T-cell (primary cell): ENCODE data around the gene DCPS. TPM values are rescaled to one million over a fixed set of nuclear protein-coding genes. Genes with fewer than 3 reads are reported as not detected.
A peak's percentile ranks its signal among the peaks of the same experiment; 100 is the strongest.

ENCODE experiments used
- ATAC-seq, 4 experiments: fragments of 200-7000 bp in 3 of 4; fragments of 150-1000 bp in 1 of 4; cut with Tn5 transposase; replicated peaks in 1 of 4; 1 replicate in 3 of 4; 2 replicates in 1 of 4; pipeline ENCODE4 v1.10.0; 2021; ENCODE audit warnings: moderate library complexity in 3 of 4, mild to moderate bottlenecking in 2 of 4, moderate number of reproducible peaks in 1 of 4
- CTCF ChIA-PET, 2 donors: fragments of 300-600 bp; sonication (Branson Sonifier 250); formaldehyde crosslinking; loops; one replicate each; lab custom pipeline; 2022; ENCODE audit warnings: antibody characterized with exemption in 2 of 2; lab: Charles Lee
- POLR2A ChIA-PET, 2 donors: fragments of 300-600 bp; sonication (Branson Sonifier 250); formaldehyde crosslinking; loops; one replicate each; lab custom pipeline; 2022; ENCODE audit warnings: antibody characterized with exemption in 2 of 2; lab: Charles Lee
- DNase-seq, 35 experiments: peaks; one replicate each; pipeline versions ENCODE4 v3.0.0 to v3.0.0-alpha.2; 2013 to 2023
- H3K27ac ChIP-seq: one replicate; pipeline ENCODE4 v1.5.1; 2013; ENCODE audit warnings: low read length
- H3K27me3 ChIP-seq, 2 experiments: replicated peaks in 1 of 2; 1 replicate in 1 of 2; 2 replicates in 1 of 2; pipeline versions ENCODE4 v1.6.1 to v1.7.0; 2013; ENCODE audit warnings: low read length in 1 of 2, mixed read lengths in 1 of 2; ENCODE audit not compliant: control insufficient read depth in 2 of 2, insufficient read depth in 2 of 2; ENCODE audit errors: extremely low read depth in 1 of 2
- H3K36me3 ChIP-seq, 2 donors: 1 replicate in 1 of 2; 2 replicates in 1 of 2; pipeline versions ENCODE4 v1.6.1 to v1.7.0; 2013; ENCODE audit warnings: low read length in 1 of 2; ENCODE audit not compliant: control insufficient read depth in 2 of 2, insufficient read depth in 1 of 2; ENCODE audit errors: extremely low read depth in 1 of 2
- H3K4me1 ChIP-seq, 2 experiments: 1 replicate in 1 of 2; 2 replicates in 1 of 2; pipeline versions ENCODE4 v1.6.1 to v1.7.0; 2013; ENCODE audit warnings: low read length in 2 of 2, mixed read lengths in 1 of 2; ENCODE audit not compliant: insufficient read depth in 2 of 2, control insufficient read depth in 1 of 2; ENCODE audit errors: extremely low read depth in 1 of 2
- H3K4me3 ChIP-seq, 2 donors: 1 replicate in 1 of 2; 2 replicates in 1 of 2; pipeline versions ENCODE4 v1.5.1 to v1.7.0; 2013; ENCODE audit warnings: mild to moderate bottlenecking in 2 of 2, low read length in 1 of 2, moderate library complexity in 1 of 2; ENCODE audit not compliant: control insufficient read depth in 1 of 2; ENCODE audit errors: extremely low read depth in 1 of 2
- H3K9me3 ChIP-seq: 2 replicates; pipeline ENCODE4 v1.7.0; 2013
- H3K27ac Mint-ChIP-seq, 2 donors: one replicate each; pipeline ENCODE4 v1.8.0; 2020 to 2021; ENCODE audit warnings: mild to moderate bottlenecking in 2 of 2, mixed read lengths in 2 of 2
- H3K27me3 Mint-ChIP-seq, 2 donors: one replicate each; pipeline ENCODE4 v1.8.0; 2021 to 2022; ENCODE audit warnings: mixed read lengths in 2 of 2
- H3K36me3 Mint-ChIP-seq: one replicate; pipeline ENCODE4 v1.8.0; 2021; ENCODE audit warnings: mixed read lengths
- H3K4me1 Mint-ChIP-seq, 3 donors: one replicate each; pipeline ENCODE4 v1.8.0; 2020 to 2022; ENCODE audit warnings: mixed read lengths in 3 of 3, mild to moderate bottlenecking in 1 of 3
- H3K4me3 Mint-ChIP-seq, 3 donors: one replicate each; pipeline ENCODE4 v1.8.0; 2020 to 2022; ENCODE audit warnings: mild to moderate bottlenecking in 3 of 3, mixed read lengths in 3 of 3, moderate library complexity in 3 of 3
- H3K9me3 Mint-ChIP-seq, 3 donors: one replicate each; pipeline ENCODE4 v1.8.0; 2020 to 2022; ENCODE audit warnings: mixed read lengths in 3 of 3
- WGBS: methylation state at CpG from one replicate; pipeline ENCODE4 v1.1.5; 2013; ENCODE audit warnings: missing lambda C conversion rate; ENCODE audit not compliant: insufficient coverage; 5-methylcytosine and 5-hydroxymethylcytosine counted together
- total RNA-seq, 35 experiments: library from RNA in 6 of 35; stranded (reverse) in 6 of 35; fragments of 120-200 nt in 1 of 35; gene quantifications; one replicate each; pipeline versions ENCODE4 v1.2.1 to v1.2.4 and lab custom pipeline; 2013 to 2026

The DCPS gene
- total RNA-seq, 5 donors from 2014 or later (not counting 1 experiment from before 2014, with no cell fraction given): 12.4 to 23.7 (median 19.8) TPM

DNA sequence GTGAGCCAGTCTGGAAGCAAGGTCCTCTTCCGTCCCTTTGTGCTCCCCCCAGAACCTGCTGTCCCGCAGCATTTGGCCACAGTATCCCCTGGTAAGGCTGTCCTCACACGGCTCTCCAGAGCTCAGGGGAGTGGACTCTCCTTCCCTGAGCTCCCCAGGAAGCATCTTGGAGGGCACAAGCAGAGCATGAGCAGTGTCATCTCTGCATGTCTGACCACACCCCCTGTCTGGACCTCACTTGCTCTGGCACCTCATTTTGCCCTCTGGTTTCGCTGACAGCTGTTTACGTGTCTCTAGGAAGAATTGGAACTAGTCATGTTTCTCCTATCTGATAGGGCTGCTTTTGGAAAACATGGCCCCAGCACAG, 15.5 kb downstream of the DCPS start:
- ATAC-seq: no peak
- peak overlapping the region; percentile 84 to 94 for H3K27ac Mint-ChIP-seq
- H3K4me1 Mint-ChIP-seq: peaks cover 28 to 42% (median 36%) of the 10 kb centered on the region in 3 donors
- no peak overlapping the region for H3K4me3 ChIP-seq
- no peaks in the 10 kb centered on the region for H3K9me3 ChIP-seq
- no peaks in the 10 kb centered on the region for H3K27me3 ChIP-seq
- CTCF ChIA-PET: interaction anchor here (0.5 to 2.6 kb wide), 6 partner anchors 9 to 161 kb away, joined by 3 to 13 read pairs (median 4); partner anchors contain the start of gene DCPS (in 1 of the 2)
- peaks cover 31% of the 10 kb centered on the region for H3K36me3 Mint-ChIP-seq
- H3K9me3 Mint-ChIP-seq: peaks cover 0 to 7% (median 4%) of the 10 kb centered on the region in 3 donors
- H3K36me3 ChIP-seq: peaks cover 0 to 6% of the 10 kb centered on the region in 2 donors
- H3K27ac ChIP-seq: peak overlapping the region; percentile 48
- POLR2A ChIA-PET: interaction anchor here (0.7 to 1.4 kb wide), 3 partner anchors 10 to 1518 kb away, joined by 3 to 5 read pairs (median 5); no protein-coding TSS in a partner anchor
- no peak for DNase-seq
- no peaks in the 10 kb centered on the region for H3K27me3 Mint-ChIP-seq
- H3K4me3 Mint-ChIP-seq: peak overlapping the region in 1 of 3 donors; percentile 72
- 87% methylated on average over 5 of the region's 5 CpGs for WGBS
- H3K4me1 ChIP-seq: peaks cover 17 to 25% of the 10 kb centered on the region in 2 experiments

DNA sequence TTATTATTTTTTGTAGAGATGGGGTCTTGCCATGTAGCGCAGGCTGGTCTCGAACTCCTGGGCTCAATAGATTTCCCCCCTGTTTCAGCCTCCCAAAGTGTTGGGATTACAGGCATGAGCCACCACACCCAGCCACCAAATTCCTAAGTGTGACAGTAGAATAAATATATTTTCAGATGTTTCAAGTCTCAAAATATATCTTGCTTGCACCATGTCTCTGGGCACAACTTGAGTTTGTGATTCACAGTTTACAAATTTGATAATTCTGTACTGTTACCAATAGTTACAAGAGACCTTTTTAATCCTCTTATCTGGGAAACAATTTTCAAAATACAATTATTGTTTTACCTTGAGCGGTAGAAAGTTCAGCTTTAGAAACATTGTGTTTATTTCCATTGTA, 19.1 kb downstream of the DCPS start:
- Mint-ChIP-seq H3K27me3 (no peaks in the 10 kb centered on the region), H3K4me1 (peaks cover 26 to 38% (median 34%) of the 10 kb centered on the region in 3 donors)

DNA sequence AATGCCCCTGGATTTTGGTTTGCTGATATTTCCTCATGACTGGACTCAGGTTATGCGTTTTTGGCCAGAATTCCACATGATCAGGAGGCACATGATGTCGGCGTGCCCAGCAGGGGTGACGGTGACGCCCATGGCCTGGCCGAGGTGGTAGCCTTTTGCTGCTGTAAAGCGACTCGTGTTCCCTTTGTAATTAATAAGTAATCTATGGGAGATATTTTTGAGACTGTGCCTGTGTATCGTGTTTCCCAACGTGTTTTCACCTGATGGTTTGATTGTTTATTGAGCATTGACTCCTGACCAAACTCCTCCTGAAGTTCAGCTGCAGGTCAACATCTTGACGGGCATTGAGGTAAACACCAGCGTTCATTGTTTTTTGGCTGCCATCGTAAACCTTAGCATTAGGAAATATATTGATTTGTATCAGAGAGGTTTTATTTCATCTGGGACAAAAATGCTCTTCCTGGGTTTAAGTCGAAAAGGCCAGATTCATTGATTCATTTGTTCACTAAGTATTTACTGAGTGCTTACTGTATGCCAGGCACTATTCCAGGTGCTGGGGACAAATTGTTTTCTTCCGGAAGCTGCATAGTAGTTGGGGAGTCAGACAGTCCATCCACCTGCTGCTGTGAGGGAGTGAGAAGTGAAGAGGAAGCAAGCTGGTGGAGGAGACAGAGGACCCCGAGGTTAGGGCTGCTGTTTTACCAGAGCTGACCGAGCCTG, 23.6 kb downstream of the DCPS start:
- H3K4me1 ChIP-seq: peaks cover 0 to 40% of the 10 kb centered on the region in 2 experiments
- Mint-ChIP-seq H3K27ac (no peak overlapping the region), H3K9me3 (no peaks in the 10 kb centered on the region), H3K36me3 (peaks cover 27% of the 10 kb centered on the region), H3K27me3 (no peaks in the 10 kb centered on the region), H3K4me1 (peaks cover 9 to 32% (median 14%) of the 10 kb centered on the region in 3 donors), H3K4me3 (no peak overlapping the region)
- 90% methylated on average over 17 of the region's 17 CpGs for WGBS
- no peak overlapping the region for H3K4me3 ChIP-seq
- ChIA-PET CTCF (no interaction called here), POLR2A (no interaction called here)
- ATAC-seq (no peak), DNase-seq (no peak)
- no peaks in the 10 kb centered on the region for H3K9me3 ChIP-seq
- H3K27me3 ChIP-seq: no peaks in the 10 kb centered on the region
- peaks cover 11 to 21% of the 10 kb centered on the region in 2 donors for H3K36me3 ChIP-seq
- no peak overlapping the region for H3K27ac ChIP-seq

More for the DNA sequence above, 19.1 kb downstream of the DCPS start:
- H3K27ac ChIP-seq: no peak overlapping the region
- ChIA-PET POLR2A (no interaction called here), CTCF (interaction anchor here in 1 of 2 donors (1.1 kb wide), 1 partner anchor 12 kb away, joined by 4 read pairs; no protein-coding TSS in a partner anchor)
- peaks cover 14 to 18% of the 10 kb centered on the region in 2 experiments for H3K4me1 ChIP-seq
- Mint-ChIP-seq H3K27ac (no peak overlapping the region), H3K4me3 (no peak overlapping the region), H3K9me3 (no peaks in the 10 kb centered on the region), H3K36me3 (peaks cover 27% of the 10 kb centered on the region)
- H3K27me3 ChIP-seq: no peaks in the 10 kb centered on the region
- ATAC-seq (no peak), DNase-seq (no peak)
- H3K4me3 ChIP-seq: no peak overlapping the region
- H3K9me3 ChIP-seq: no peaks in the 10 kb centered on the region
- WGBS: no CpG with 5 or more reads among the region's 3 CpGs
- H3K36me3 ChIP-seq: peaks cover 0 to 4% of the 10 kb centered on the region in 2 donors

DNA sequence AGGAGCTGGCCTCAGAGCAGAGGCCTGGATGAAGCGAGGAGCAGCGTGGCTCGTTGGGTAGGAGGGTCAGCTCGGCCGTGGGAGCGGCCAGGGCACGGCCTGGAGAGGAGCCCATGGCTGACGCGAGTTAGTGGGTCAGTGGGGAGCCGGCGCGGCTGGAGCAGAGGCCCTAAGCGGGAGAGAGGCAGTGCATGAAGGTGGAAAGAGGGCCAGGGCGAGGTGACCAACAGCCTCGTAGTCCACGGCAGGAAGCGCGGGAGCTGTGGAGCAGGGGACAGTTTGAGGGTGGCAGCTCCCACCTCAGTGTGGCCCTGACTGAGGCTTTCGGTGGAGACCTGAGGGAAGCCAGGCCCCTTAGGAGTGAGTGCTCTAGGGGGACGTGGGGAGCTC, 24.1 kb downstream of the DCPS start:
- no peak overlapping the region for H3K4me3 Mint-ChIP-seq
- POLR2A ChIA-PET: no interaction called here
- CTCF ChIA-PET: no interaction called here
- H3K27ac Mint-ChIP-seq: no peak overlapping the region
- H3K36me3 Mint-ChIP-seq: peaks cover 31% of the 10 kb centered on the region
- peaks cover 0 to 44% of the 10 kb centered on the region in 2 experiments for H3K4me1 ChIP-seq
- 90% methylated on average over 15 of the region's 20 CpGs for WGBS
- H3K4me3 ChIP-seq: no peak overlapping the region
- no peak overlapping the region for H3K27ac ChIP-seq
- H3K27me3 ChIP-seq: no peaks in the 10 kb centered on the region
- no peaks in the 10 kb centered on the region for H3K9me3 ChIP-seq
- ATAC-seq: no peak
- no peak for DNase-seq
- peaks cover 9 to 35% (median 14%) of the 10 kb centered on the region in 3 donors for H3K4me1 Mint-ChIP-seq
- H3K36me3 ChIP-seq: peaks cover 12 to 26% of the 10 kb centered on the region in 2 donors
- H3K9me3 Mint-ChIP-seq: no peaks in the 10 kb centered on the region
- H3K27me3 Mint-ChIP-seq: no peaks in the 10 kb centered on the region

DNA sequence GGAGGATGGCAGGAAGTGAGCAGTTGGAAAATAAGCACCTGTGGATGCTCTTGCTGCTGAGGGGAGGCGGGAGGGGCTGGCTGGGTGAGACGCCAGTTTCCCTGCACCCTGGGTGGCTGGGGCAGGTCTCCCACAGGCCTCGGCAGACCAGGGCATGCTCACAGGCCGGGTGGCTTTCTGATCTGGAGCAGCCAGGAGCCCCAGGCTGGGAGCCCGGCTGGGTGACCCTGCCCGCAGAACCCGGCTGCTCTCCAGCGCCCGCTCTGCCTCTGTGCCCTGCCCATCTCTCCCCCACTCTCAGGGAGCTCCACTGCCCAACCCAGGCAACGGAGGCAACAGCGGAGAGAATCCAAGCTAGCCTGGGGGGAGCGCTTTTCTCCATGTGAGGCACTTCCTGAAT, 24.6 kb downstream of the DCPS start:
- Histone ChIP-seq H3K27me3 (no peaks in the 10 kb centered on the region), H3K4me1 (peaks cover 0 to 44% of the 10 kb centered on the region in 2 experiments), H3K36me3 (peaks cover 12 to 30% of the 10 kb centered on the region in 2 donors), H3K4me3 (no peak overlapping the region), H3K9me3 (no peaks in the 10 kb centered on the region), H3K27ac (no peak overlapping the region)
- DNase-seq (no peak), ATAC-seq (no peak)
- Mint-ChIP-seq H3K9me3 (no peaks in the 10 kb centered on the region), H3K4me3 (no peak overlapping the region), H3K36me3 (peaks cover 35% of the 10 kb centered on the region), H3K27me3 (no peaks in the 10 kb centered on the region), H3K27ac (no peak overlapping the region), H3K4me1 (peaks cover 9 to 38% (median 14%) of the 10 kb centered on the region in 3 donors)
- 94% methylated on average over 8 of the region's 12 CpGs for WGBS
- ChIA-PET POLR2A (no interaction called here), CTCF (no interaction called here)

DNA sequence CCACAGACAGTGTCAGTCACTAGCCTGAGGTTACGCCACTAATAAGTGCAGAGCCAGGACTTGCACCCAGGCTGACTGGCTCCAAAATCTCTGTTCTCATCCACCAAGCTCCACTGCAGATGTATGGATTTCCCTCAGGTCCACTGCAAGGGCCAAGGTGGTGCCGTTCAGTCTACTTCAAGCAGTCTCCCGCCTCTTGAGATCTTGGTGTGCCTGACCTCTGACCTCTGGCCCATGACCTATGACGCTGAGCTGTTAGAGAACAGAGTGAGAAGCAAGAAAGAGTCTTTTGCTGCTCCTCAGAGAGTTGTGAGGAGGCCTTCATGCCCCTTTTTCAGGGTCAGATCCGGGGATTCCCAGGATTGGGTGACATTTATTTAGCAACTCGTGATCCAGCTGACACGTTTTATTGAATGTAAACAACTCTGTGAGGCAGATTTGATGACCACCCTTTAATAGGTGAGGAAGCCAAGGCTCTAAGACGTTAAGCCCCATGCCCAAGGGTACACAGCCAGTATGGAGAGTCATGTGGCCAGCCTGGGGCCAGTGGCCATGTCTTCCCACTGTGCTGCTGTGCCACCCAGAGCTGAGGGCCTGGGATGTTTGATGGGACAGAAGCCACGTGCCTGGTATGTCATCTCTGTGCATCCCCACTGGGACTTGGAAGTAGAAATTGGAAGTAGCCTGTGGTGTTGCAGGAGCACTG, 25.2 kb downstream of the DCPS start:
- no peak overlapping the region for H3K4me3 ChIP-seq
- POLR2A ChIA-PET: interaction anchor here in 1 of 2 donors (1.2 kb wide), 1 partner anchor 10 kb away, joined by 5 read pairs; no protein-coding TSS in a partner anchor
- Mint-ChIP-seq H3K4me3 (no peak overlapping the region), H3K27me3 (no peaks in the 10 kb centered on the region), H3K27ac (no peak overlapping the region), H3K4me1 (peaks cover 9 to 38% (median 14%) of the 10 kb centered on the region in 3 donors), H3K9me3 (no peaks in the 10 kb centered on the region), H3K36me3 (peaks cover 41% of the 10 kb centered on the region)
- no peaks in the 10 kb centered on the region for H3K9me3 ChIP-seq
- 92% methylated on average over 8 of the region's 9 CpGs for WGBS
- DNase-seq (no peak), ATAC-seq (no peak)
- CTCF ChIA-PET: interaction anchor here in 1 of 2 donors (1.0 kb wide), 1 partner anchor 10 kb away, joined by 4 read pairs; no protein-coding TSS in a partner anchor
- H3K4me1 ChIP-seq: peaks cover 0 to 44% of the 10 kb centered on the region in 2 experiments
- peaks cover 12 to 36% of the 10 kb centered on the region in 2 donors for H3K36me3 ChIP-seq
- H3K27ac ChIP-seq: peak overlapping the region; percentile 27
- no peaks in the 10 kb centered on the region for H3K27me3 ChIP-seq
